CD14-positive monocyte (primary cell): ENCODE measurements around the gene FFAR3. TPM values are rescaled to one million over a fixed set of nuclear protein-coding genes. Genes with fewer than 3 reads are reported as not detected.

Experiments
- DNase-seq, 3 donors: peaks; one replicate each; pipeline ENCODE4 v3.0.0-alpha.2; 2011 to 2022
- H2AFZ ChIP-seq: 2 replicates; pipeline ENCODE4 v1.6.0; 2012; ENCODE audit warnings: mild to moderate bottlenecking, low read depth, low read length, inconsistent platforms; ENCODE audit not compliant: insufficient read depth, poor library complexity, severe bottlenecking
- H3K27ac ChIP-seq, 2 donors: 1 replicate in 1 of 2; 2 replicates in 1 of 2; pipeline ENCODE4 v1.5.1; 2012 to 2013; ENCODE audit warnings: low read length in 2 of 2, control low read depth in 1 of 2, inconsistent platforms in 1 of 2, low read depth in 1 of 2, mild to moderate bottlenecking in 1 of 2
- H3K27me3 ChIP-seq, 2 donors: one replicate each; pipeline versions ENCODE4 v1.6.0 to v1.6.1; 2011 to 2013; ENCODE audit warnings: low read length in 2 of 2; ENCODE audit not compliant: control insufficient read depth in 2 of 2, insufficient read depth in 2 of 2
- H3K36me3 ChIP-seq, 2 donors: replicated peaks in 1 of 2; 1 replicate in 1 of 2; 2 replicates in 1 of 2; pipeline versions ENCODE4 v1.5.1 to v1.6.1; 2012 to 2013; ENCODE audit warnings: low read length in 2 of 2, control low read depth in 1 of 2, inconsistent platforms in 1 of 2, mild to moderate bottlenecking in 1 of 2; ENCODE audit not compliant: insufficient read depth in 2 of 2, control insufficient read depth in 1 of 2
- H3K4me1 ChIP-seq, 2 donors: 1 replicate in 1 of 2; 2 replicates in 1 of 2; pipeline versions ENCODE4 v1.5.1 to v1.6.1; 2012 to 2013; ENCODE audit warnings: low read length in 2 of 2, control low read depth in 1 of 2, inconsistent platforms in 1 of 2, mild to moderate bottlenecking in 1 of 2, moderate library complexity in 1 of 2; ENCODE audit not compliant: insufficient read depth in 2 of 2, control insufficient read depth in 1 of 2
- H3K4me2 ChIP-seq: replicated peaks from 2 replicates; pipeline ENCODE3; 2012; ENCODE audit warnings: low read length, moderate library complexity, mild to moderate bottlenecking; ENCODE audit not compliant: poor library complexity, severe bottlenecking; ENCODE audit errors: extremely low read depth
- H3K4me3 ChIP-seq, 3 experiments: fragments of 200-600 bp in 1 of 3; sonication (generic) in 1 of 3; replicated peaks in 1 of 3; 1 replicate in 2 of 3; 2 replicates in 1 of 3; pipeline ENCODE4 v1.5.1; 2011 to 2013; ENCODE audit warnings: low read length in 3 of 3, mild to moderate bottlenecking in 3 of 3, control low read depth in 2 of 3, low read depth in 2 of 3, inconsistent platforms in 1 of 3, moderate library complexity in 1 of 3
- H3K79me2 ChIP-seq: 2 replicates; pipeline ENCODE4 v1.6.0; 2012; ENCODE audit warnings: mild to moderate bottlenecking, control low read depth, inconsistent platforms, low read length, moderate library complexity; ENCODE audit not compliant: insufficient read depth
- H3K9ac ChIP-seq: 2 replicates; pipeline ENCODE4 v1.6.0; 2017; ENCODE audit warnings: low read length, mild to moderate bottlenecking; ENCODE audit not compliant: insufficient read depth, poor library complexity, severe bottlenecking
- H3K9me3 ChIP-seq, 2 donors: replicated peaks in 1 of 2; 1 replicate in 1 of 2; 2 replicates in 1 of 2; pipeline versions ENCODE4 v1.5.1 to v1.6.1; 2012 to 2013; ENCODE audit warnings: low read length in 2 of 2, control low read depth in 1 of 2; ENCODE audit not compliant: control insufficient read depth in 1 of 2, insufficient read depth in 1 of 2
- H4K20me1 ChIP-seq: 2 replicates; pipeline ENCODE4 v1.6.0; 2012; ENCODE audit warnings: mild to moderate bottlenecking, low read length, control low read depth, moderate library complexity; ENCODE audit not compliant: insufficient read depth
- H3K27ac Mint-ChIP-seq, 7 donors: one replicate each; pipeline ENCODE4 v1.8.0; 2020; ENCODE audit warnings: mild to moderate bottlenecking in 7 of 7, mixed read lengths in 7 of 7, moderate library complexity in 6 of 7, inconsistent platforms in 2 of 7
- H3K27me3 Mint-ChIP-seq, 3 donors: one replicate each; pipeline ENCODE4 v1.8.0; 2021 to 2022; ENCODE audit warnings: low read depth in 3 of 3, mild to moderate bottlenecking in 3 of 3, mixed read lengths in 3 of 3, moderate library complexity in 3 of 3, inconsistent platforms in 1 of 3
- H3K36me3 Mint-ChIP-seq, 2 donors: one replicate each; pipeline ENCODE4 v1.8.0; 2020; ENCODE audit warnings: mixed read lengths in 2 of 2, inconsistent platforms in 1 of 2, mild to moderate bottlenecking in 1 of 2
- H3K4me1 Mint-ChIP-seq: one replicate; pipeline ENCODE4 v1.8.0; 2020; ENCODE audit warnings: mild to moderate bottlenecking, mixed read lengths
- H3K4me3 Mint-ChIP-seq, 2 donors: one replicate each; pipeline ENCODE4 v1.8.0; 2020; ENCODE audit warnings: mild to moderate bottlenecking in 2 of 2, mixed read lengths in 2 of 2, moderate library complexity in 1 of 2
- H3K9me3 Mint-ChIP-seq, 7 donors: one replicate each; pipeline ENCODE4 v1.8.0; 2020 to 2022; ENCODE audit warnings: mixed read lengths in 7 of 7, mild to moderate bottlenecking in 6 of 7, moderate library complexity in 6 of 7, inconsistent platforms in 2 of 7
- CTCF ChIP-seq: fragments of 200-600 bp; IDR thresholded peaks from one replicate; pipeline ENCODE4 v1.8.0; 2022; ENCODE audit warnings: antibody characterized with exemption, mild to moderate bottlenecking
- WGBS: methylation state at CpG from one replicate; pipeline ENCODE4 v1.1.5; 2013; ENCODE audit warnings: missing lambda C conversion rate; ENCODE audit not compliant: insufficient coverage; 5-methylcytosine and 5-hydroxymethylcytosine counted together
- intact Hi-C, 2 donors: fragments of 100-400 bp; cut with micrococcal nuclease; formaldehyde crosslinking; loops; one replicate each; pipeline versions ENCODE4 v1.15.0 to v1.15.1; 2023
- polyA plus RNA-seq, 3 donors: library from polyadenylated mRNA; depleted of rRNA in 1 of 3; unstranded in 2 of 3; stranded (reverse) in 1 of 3; fragments of 300-500 nt in 2 of 3; fragments of >200 nt in 1 of 3; fragmentation: Illumina TruSeq in 2 of 3; gene quantifications; 1 replicate in 2 of 3; 2 replicates in 1 of 3; pipeline ENCODE4 v1.2.3, GENCODE V29; 2012 to 2021

FFAR3 gene
- polyA plus RNA-seq, 3 donors: 1.2 to 17.9 (median 1.2) TPM

- Histone ChIP-seq H3K79me2 (no peaks in the 10 kb centered on the region), H3K4me3 (no peak overlapping the region), H3K27me3 (peaks cover 0 to 2% of the 10 kb centered on the region in 2 donors), H3K4me2 (no peak overlapping the region), H4K20me1 (no peaks in the 10 kb centered on the region), H3K9ac (no peak overlapping the region), H3K36me3 (no peaks in the 10 kb centered on the region), H2AFZ (no peak overlapping the region), H3K4me1 (peaks cover 0 to 13% of the 10 kb centered on the region in 2 donors), H3K9me3 (peaks cover 0 to 3% of the 10 kb centered on the region in 2 donors), H3K27ac (no peak overlapping the region)
- no peaks in the 10 kb centered on the region for H3K36me3 Mint-ChIP-seq
- peak overlapping the region in 6 of 7 donors; percentile 6 to 84 (median 36) for H3K27ac Mint-ChIP-seq
- no peak for DNase-seq
- WGBS: 94% methylated on average over 10 of the region's 12 CpGs
- intact Hi-C loops: no loop called here
- no peak for TF ChIP-seq CTCF
- H3K27me3 Mint-ChIP-seq: peaks cover 10 to 25% (median 20%) of the 10 kb centered on the region in 3 donors
- peak overlapping the region in 1 of 2 donors; percentile 28 for H3K4me3 Mint-ChIP-seq
- peaks cover 29% of the 10 kb centered on the region for H3K4me1 Mint-ChIP-seq
- peaks cover 0 to 12% (median 4%) of the 10 kb centered on the region in 7 donors for H3K9me3 Mint-ChIP-seq
These were observed 17.4 kb downstream of the FFAR3 start for GRCh38 chr19:35375505-35376307.

- Histone ChIP-seq H2AFZ (no peak overlapping the region), H3K4me3 (no peak overlapping the region), H4K20me1 (no peaks in the 10 kb centered on the region), H3K9me3 (peaks cover 0 to 3% of the 10 kb centered on the region in 2 donors), H3K79me2 (no peaks in the 10 kb centered on the region), H3K4me1 (peaks cover 0 to 13% of the 10 kb centered on the region in 2 donors), H3K27me3 (peaks cover 0 to 2% of the 10 kb centered on the region in 2 donors), H3K36me3 (no peaks in the 10 kb centered on the region), H3K27ac (no peak overlapping the region), H3K4me2 (no peak overlapping the region), H3K9ac (no peak overlapping the region)
- H3K27ac Mint-ChIP-seq: peak overlapping the region in 1 of 7 donors; percentile 54
- peaks cover 0 to 12% (median 4%) of the 10 kb centered on the region in 7 donors for H3K9me3 Mint-ChIP-seq
- H3K4me3 Mint-ChIP-seq: peak overlapping the region in 1 of 2 donors; percentile 43
- peaks cover 17 to 27% (median 23%) of the 10 kb centered on the region in 3 donors for H3K27me3 Mint-ChIP-seq
- no peak for TF ChIP-seq CTCF
- 44% methylated on average over 1 of the region's 1 CpG for WGBS
- peaks cover 29% of the 10 kb centered on the region for H3K4me1 Mint-ChIP-seq
- no peak for DNase-seq
- no peaks in the 10 kb centered on the region for H3K36me3 Mint-ChIP-seq
- intact Hi-C loops: no loop called here
These were observed 19.4 kb downstream of the FFAR3 start for GRCh38 chr19:35377656-35378055.
